Measurements from ENCODE around the gene RHEB.
A peak's percentile ranks its signal among the peaks of the same experiment; 100 is the strongest.

RHEB gene

DNA sequence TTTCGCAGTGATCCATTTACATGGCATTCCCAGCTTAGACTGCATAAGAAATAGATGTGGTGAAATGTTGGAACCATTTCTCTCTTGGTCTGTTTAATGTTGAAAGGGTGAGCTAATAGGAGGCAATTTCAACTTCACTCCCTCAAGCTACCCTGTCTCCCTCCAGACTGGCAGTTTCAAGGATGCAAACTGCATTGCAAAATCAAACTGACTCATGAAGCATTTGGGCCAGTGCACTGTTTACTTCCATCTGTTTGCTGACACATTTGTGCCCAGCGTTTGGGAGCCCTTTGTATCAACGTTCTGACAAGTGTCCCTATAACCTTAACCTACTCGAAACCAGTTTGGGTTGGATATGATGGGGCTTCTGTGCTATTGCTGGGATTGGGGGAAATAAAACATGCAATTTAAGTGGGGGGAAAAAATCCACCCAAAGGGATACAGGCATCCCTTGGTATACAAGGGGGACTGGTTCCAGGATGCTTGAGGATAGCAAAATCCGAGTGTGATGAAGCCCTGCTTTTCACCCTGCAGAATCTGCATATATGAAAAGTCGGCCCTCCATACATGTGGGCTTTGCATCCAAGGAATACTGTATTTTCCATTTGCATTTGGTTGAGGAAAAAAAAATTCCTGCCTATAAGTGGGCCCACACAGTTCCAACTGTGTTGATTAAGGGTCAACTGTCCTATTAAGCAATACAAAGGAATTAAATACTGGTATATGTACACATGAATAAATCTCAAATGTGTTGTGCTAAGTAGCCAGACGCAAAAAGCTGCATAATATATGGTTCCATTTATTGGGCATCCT is 15.6 kb downstream of the RHEB start:
- no peak for DNase-seq (ENCODE audit: low spot score)

DNA sequence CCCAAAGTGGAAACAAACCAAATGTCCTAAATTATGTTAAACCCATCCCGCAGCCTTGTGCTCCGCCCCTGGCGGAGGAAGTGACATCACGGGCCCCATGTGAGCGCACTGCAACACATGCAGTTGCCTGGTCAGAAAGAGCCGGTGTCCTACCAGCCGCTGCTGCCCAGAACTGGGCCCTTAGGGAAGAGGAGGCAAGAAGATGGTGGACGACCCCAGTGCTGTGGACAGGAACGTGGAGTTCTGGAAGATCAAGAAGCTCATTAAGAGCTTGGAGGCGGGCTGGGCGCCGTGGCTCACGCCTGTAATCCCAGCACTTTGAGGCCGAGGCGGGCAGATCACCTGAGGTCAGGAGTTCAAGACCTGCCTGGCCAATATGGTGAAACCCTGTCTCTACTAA is 18.0 kb downstream of the RHEB start:
- DNase-seq (ENCODE audit: low spot score) = no peak

DNA sequence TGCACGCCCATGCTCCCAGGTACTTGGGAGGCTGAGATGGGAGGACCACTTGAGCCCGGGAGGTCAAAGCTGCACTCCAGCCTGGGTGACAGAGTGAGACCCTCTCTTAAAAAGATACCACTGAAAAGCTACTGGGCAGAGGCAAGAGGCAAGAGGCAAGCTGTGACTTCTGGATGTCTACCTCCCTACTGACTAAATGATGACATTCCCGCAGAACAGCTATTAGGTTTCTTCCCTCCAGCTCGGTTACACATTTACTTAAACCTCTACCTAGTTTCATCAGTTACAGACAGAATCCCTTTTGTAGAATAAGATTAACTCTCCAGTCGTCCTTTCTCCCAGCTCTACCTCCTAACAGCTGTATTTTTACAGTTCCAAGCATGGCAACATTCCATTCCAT is 21.2 kb downstream of the RHEB start:
- DNase-seq (ENCODE audit: low spot score) = no peak

DNA sequence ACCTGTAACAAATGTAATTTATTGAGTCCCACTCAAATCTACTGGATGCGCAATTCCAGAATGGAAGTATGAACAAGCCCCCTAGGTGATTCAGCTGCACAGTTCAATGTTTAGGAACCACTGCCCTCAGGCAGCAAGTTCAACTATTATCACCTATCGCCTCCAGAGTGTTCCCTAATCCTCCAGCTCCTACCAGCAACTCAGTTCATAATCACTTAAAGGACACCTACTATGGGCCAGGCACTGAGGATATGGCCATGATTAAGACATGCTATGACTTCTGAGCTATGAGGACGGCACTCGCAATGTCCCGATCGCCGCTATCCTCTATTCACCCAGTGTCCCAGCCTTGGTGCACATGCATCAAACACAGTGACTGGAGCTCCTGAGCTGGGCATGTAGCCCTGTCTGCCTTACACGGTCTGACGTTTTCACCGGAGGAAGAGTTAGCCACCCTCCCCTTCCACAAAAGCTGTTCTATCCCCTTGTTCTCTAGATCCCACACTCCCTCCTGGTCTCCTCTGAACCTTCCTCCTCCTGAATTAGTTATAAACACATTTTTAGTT is 22.3 kb downstream of the RHEB start:
- DNase-seq (ENCODE audit: low spot score) = no peak

DNA sequence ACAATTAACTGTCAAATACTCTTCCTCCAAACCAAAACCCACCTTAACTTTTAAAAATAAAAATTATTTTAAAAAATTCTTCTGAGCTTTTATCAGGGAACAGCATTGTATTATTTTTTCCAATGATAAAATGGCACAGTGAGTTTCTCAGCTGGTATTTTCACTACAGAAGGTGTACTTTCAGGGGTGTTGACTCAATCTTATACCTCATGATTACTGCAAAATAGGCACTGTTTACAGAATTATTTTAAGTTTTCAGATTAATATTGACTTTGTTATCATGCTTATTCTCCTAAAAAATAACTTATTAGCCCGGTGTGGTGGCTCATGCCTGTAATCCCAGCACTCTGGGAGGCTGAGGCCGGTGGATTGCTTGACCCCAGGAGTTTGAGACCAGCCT is 24.3 kb downstream of the RHEB start:
- DNase-seq (ENCODE audit: low spot score) = no peak

DNA sequence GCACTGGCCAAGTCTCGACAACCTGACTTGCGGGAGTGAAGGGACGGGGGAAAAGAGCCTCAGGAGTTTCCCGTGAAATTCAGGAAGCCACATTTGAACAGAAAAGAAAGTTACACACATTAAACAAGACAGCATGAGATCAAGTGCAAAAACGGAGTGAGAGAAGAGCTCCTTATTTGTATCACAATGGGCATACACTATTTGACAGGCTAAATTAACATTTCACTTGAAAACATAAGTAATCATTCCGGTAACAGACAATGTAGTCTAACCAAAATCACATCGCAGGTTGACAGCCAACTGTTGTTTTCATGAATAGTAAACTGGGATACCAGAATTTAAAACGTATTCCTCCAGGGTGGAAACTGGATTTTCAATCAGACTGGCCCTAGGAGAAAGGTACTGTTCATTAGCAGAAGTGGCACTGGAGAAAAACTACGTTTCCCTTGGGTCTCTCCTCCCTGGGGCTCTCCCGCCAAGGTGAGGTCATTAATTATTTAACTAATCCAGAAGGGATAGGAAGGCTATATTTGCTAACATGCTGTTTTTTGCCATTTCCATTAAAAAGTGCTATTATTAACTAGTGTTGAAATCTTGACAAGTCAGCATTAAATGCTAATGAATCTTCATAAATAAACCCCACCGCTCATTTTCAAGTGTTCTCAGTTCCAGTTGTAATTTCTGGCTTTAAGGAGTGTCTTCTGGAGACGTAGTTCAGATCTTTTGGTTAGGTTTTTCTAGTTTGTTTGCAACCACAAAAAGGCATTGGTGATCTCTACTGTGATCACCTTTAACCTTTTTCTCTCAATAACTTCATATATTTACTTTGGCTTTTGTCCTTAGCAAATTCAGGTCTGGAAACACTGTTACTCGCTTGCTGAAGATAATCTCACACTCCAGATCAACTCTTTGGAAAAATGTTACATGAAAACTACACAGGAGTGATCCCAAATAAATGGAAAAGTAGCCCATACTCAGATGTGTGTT is 25.1 kb downstream of the RHEB start:
- no peak for DNase-seq (ENCODE audit: low spot score)

DNA sequence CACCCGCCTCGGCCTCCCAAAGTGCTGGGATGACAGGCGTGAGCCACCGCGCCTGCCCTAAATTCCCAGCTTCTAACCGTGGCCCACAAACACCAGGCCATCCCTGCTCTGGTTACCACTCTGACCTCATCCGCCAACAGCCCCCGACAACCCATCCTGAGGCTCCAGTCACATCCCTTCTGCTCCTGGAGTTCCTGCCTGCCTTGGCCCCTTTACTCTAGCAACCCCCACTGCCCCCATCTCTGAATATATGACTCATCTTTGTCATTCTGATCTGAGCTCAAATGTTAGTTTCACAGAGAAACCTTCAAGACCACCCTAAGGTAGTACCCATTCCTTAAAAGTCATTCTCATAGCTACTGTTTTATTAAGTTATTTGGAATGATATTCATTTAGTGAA is 26.6 kb downstream of the RHEB start:
- no peak for DNase-seq (ENCODE audit: low spot score)

DNA sequence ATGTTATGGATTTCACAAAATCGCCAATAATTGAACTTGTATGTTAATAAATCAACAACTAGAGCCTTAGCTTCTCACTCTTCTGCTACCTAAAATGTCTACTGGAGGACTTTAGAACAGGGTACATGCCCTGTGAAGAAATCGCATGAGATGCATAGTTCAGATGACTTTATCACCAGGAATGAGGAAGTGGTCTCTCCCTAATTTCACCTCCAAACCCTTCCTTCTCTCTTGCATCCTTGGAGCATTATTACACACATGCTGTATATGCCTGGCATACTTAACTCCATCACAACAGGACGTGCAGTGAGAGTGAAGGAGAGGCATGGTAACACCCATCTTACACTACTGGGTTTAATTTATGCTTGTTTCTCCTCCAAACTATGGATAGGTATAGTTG is 27.8 kb downstream of the RHEB start:
- no peak for DNase-seq (ENCODE audit: low spot score)

DNA sequence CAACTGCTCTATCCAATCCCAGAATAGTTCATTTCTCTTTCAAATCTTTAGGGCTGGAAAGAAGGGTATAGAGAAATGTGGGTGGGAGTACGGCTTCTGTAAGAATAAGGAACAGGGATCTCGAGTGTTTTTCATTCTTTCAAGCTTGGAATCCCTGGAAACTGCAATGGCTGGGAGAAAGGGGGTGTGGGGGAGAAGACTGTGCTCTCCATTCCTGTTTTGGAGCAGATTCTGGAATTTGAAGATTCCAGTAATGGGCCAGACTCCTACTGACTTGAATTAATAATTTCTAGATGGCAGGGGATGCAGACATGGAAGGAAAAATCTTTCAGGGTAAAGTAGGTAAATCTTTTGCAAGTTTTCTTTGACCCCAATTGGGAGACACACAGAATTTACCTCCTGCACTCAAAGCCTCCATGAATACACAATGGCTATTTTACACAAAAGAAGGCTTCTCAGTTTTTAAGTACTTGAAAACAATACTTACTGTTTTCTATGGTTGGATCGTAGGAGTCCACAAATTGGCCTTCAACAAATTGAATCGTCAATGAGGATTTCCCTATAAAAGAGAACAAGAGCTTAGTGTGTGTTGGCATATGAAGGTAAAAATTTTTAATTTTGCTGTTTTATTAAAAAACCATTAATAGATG is 29.1 kb downstream of the RHEB start:
- no peak for DNase-seq (ENCODE audit: low spot score)

DNA sequence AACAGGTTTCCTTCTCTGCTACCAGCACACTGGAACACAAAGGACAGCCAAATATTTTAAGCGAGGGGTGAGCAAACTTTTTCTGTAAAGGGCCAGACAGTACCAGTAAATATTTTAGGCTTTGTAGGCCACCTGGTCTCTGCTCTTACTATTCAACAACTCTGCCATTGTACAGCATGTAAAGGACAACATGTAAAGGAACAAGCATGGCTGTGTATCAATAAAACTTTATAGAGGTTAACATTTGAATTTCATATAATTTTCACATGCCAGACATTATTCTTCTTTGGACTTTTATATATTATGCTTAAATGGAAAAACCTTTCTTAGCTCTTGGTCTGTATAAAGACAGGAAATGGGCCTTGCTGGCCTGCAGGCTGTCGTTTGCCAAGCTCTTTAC is 30.2 kb downstream of the RHEB start:
- DNase-seq (ENCODE audit: low spot score) = no peak

DNA sequence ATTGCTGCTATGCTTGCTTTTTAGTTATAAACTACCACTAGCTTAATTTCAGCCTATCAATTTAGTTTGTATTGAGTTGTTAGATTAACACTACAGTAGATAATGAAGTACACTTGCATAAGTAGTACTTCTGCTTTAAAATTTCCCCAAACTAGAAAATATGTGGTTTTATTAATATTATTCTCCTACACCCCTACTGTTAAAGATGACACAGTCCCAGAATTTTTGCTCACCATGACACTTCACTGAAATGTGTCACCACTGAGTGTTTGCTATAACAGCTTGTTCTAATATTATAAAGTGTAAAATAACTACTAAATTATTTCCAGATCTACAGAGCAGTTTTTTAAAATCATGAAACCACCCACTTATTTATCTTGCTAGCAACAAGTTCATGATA is 31.6 kb downstream of the RHEB start:
- DNase-seq (ENCODE audit: low spot score) = no peak

DNA sequence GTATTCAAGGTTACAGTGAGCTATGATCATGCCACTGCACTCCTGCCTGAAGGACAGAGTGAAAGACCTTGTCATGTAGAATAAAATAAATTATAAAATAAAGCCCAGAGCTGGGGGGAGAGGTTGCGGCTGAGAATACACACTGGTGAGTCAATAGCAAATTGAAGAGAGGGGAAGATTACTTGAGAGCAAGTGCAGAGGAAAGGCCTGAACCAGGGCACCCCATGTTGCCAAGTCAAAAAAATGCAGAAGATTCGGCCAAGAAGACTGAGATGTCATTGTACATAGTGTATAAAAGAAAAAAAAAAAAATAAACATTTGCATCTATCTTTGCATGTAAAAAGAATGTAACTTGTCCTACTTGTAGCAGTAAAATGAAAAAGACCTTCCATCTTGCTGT is 32.5 kb downstream of the RHEB start:
- DNase-seq (ENCODE audit: low spot score) = no peak

DNA sequence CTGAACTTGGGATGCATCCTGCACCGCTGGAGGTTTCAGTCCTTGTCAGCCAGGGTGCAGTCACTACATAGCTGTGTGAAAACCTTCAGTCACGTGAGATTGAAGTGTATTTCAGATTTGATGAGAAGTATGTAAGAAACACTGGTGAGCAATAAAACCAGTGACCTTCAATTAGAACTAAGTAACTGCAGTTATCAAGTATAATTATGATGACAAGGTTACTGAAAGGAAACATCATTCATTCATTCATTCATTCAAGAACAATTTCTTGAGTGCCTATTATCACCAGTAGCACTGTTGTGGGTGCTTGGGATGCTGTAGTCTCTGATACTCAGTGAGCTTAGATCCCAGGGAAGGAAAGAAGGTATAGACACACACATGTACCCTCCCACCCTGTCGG is 33.6 kb downstream of the RHEB start:
- DNase-seq (ENCODE audit: low spot score) = no peak

DNA sequence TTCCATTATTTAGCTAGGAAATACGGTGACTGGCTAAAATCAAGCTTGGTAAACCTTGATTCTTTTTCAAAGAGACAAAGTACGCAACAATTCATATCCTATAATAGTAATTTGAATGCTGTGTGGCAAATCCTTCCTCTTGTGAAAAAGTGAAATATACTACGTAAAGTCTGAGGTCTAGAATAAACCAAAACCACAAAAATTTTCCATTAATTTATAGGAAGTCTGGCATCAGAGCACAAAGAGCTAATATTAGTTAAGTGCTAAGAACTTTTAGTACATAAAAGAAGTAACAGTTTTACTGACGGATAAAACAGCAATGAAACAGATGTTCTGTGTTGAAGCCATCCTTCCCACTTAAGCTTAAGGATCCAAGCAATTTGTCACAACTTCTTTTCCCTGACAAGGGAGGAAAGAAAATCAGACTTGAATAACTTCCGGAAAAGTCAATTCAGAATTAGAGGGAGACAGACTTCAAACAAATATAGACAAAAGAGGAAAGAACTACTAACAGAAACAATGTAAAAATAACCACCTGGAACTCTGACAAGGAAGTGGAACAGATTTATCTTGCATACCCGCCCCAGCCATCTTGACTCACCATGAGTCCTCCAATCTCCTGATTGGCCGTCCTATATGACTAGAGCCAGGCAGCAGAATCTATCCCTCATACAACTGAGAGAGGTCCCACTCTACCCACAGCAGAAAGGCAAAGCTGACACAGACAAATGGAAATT is 34.6 kb downstream of the RHEB start:
- DNase-seq (ENCODE audit: low spot score) = no peak

DNA sequence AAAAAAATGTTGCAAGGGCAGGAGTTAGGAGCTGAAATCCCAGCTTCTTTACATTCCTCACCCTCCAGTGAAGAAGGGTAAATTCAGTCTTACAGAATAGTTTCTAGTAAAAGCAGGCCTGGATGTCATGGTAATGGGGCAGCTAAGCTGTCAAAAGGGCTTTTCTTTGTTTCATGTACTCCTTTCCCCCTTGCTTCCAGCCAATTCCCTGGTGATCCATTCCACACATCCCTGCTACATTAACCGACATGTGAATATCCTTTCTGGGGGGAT is 36.0 kb downstream of the RHEB start:
- no peak for DNase-seq (ENCODE audit: low spot score)

DNA sequence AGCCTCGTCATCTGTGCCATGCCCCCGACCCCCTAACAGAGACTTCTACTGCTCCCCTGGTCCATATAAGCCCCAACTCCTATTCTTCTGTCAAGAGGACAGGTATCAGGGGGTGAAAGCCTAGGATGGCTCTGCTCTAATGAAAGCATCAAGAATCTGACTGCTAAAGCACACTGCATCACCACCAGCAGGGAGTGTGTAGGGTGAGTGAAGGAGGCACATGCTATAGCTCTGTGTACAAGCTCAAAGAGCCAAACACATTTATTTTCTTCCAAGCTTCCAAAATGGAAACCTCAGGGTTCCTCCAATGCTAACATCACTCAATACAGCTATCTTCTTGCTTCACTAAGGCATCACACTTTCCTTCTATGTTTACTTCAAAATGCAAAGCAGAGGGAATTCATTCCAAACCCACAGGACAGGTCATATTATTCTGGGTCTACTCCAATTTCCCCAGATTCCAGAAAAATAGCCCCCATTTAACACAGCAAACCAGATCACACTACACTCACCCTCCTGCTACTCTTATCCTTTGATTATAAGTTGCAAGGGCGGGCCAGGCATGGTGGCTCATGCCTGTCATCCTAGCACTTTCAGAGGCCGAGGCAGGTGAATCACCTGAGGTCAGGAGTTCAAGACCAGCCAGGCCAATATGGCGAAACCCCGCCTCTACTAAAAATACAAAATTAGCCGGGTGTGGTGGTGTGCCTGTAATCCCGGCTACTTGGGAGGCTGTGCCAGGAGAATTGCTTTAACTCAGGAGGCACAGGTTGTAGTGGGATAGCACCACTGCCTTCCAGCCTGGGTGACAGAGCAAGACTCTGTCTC is 36.6 kb downstream of the RHEB start:
- no peak for DNase-seq (ENCODE audit: low spot score)

DNA sequence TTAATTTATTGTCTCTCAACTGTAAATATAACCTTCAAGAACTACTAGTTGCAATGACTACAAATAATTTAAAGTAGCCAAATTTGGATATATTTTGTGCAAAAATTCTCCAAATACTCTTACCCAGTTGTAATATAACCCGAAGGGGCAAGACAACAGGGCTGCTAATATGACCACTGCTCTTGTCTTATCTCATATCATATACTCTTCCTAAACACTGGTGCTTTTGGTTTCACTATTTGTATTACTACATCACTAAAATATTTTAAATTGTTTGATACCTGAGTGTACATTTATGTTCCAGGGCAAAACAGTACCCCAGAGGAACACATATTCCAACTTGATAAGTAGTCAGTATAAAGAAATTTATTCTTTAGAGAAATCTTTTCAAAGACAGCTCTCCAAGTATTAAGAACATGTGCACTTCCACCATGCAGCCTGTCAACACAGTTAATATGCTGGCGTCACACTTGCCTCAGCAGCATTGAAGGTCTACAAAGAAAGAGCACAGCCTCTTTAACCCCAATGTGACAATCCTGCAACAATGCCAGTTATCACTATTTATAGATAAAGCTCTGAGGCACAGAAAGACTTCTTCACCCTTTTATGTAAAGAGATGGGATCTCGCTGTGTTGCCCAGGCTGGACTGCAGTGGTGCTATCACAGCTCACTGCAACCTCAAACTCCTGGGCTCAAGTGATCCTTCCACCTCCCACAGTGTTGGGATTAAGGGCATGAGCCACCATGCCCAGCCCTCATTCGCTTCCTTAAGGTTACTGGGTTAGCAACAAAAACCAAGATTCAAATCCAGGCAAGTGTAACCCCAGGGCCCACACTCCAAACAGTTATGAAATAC is 37.8 kb downstream of the RHEB start:
- no peak for DNase-seq (ENCODE audit: low spot score)

DNA sequence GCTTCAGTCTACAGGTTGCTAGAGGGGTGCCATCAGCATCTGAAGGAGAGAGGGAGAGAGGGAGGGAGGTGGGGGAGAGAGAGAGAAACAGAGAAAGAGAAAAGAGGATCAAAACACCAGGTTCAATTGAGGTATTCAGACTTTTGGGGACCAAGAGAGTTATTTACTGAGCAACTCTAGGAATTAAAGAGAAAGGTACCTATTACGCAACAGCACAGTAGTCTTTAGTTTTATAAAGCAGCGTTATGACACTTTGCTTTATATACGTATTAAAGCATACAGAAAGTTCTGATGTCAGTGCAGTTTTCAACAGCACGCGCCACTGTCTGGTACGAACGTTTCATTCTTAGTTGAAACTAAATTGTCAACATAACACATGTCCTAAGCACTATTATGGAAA is 41.8 kb downstream of the RHEB start:
- DNase-seq (ENCODE audit: low spot score) = no peak

DNA sequence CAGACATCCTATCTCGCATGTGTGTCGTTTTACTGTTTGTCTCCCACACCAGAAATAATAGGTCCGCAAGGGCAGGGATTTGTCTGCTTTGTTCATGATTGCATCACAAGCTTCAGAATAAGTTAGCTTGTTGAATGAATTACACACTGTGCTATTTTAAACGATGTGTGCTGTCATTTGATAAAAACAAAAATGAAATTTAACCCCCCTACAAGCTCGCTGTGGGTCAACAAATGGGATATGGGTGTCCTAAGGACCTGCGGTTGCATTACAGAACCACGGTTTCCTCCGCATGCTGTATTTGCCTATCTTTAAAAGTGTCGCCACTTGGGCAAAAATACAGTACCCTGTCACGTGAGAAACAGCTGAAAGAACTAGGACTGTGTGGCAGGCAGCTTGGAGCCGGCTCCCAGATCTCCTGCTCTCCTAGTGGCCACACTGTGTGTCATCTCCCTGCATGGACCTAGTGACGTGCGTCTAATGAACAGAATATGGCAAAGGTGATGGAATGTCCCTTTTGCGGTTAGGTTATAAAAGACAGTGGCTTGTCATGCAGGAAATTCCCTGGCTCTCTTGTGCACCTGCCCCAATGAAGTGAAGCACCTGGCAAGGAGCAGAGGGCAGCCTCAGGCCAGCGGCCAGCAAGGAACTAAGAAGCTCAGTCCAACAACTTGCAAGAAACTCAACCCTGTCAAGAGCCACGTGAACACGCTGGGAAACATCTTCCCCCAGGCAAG is 46.9 kb downstream of the RHEB start:
- peak; percentile 34 for DNase-seq (ENCODE audit: low spot score)
